Peyer's patch (tissue), 4 donors: Measurements from ENCODE around the gene TMEM127.
"Not testable (repeated sequence)": the region's sequence is repeated elsewhere in the genome, so short reads cannot be mapped to it uniquely, and the experiment has no call there.

ENCODE experiments used
- POLR2A ChIP-seq, 2 donors: fragments of 450-650 bp; IDR thresholded peaks; one replicate each; pipeline ENCODE4 v1.5.1; 2017; ENCODE audit warnings: antibody characterized with exemption in 2 of 2, mild to moderate bottlenecking in 2 of 2, moderate library complexity in 2 of 2
- TF ChIP-seq, protein P1 (sequence below), 6 experiments: fragments of 450-650 bp in 4 of 6; fragments of 200-600 bp in 2 of 6; sonication (generic) in 1 of 6; IDR thresholded peaks; one replicate each; pipeline ENCODE4 v1.5.1; 2017 to 2019; ENCODE audit warnings: antibody characterized with exemption in 6 of 6, mild to moderate bottlenecking in 3 of 6, moderate library complexity in 1 of 6

DNA sequence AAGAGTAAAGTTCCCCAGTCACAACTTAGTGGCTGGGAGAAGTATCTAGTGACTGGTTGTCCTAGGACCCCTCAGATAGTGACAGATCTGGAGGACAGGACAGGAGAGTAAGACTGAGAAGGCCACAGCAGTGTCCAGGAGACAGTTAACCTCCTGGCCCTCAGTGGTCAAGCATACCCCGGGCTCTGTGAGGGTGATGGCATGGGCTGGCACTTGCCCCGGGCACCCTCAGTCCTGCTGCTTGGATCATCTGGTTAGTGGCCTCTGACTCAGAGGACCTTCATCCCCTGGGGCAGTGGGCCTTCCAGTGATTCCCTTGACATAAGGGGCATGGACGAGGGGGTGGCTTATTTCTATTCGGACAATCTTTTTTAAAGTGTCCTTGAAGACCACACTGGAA is 45.8 kb downstream of the TMEM127 start:
- TF ChIP-seq, protein P1, sequence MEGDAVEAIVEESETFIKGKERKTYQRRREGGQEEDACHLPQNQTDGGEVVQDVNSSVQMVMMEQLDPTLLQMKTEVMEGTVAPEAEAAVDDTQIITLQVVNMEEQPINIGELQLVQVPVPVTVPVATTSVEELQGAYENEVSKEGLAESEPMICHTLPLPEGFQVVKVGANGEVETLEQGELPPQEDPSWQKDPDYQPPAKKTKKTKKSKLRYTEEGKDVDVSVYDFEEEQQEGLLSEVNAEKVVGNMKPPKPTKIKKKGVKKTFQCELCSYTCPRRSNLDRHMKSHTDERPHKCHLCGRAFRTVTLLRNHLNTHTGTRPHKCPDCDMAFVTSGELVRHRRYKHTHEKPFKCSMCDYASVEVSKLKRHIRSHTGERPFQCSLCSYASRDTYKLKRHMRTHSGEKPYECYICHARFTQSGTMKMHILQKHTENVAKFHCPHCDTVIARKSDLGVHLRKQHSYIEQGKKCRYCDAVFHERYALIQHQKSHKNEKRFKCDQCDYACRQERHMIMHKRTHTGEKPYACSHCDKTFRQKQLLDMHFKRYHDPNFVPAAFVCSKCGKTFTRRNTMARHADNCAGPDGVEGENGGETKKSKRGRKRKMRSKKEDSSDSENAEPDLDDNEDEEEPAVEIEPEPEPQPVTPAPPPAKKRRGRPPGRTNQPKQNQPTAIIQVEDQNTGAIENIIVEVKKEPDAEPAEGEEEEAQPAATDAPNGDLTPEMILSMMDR (IDR thresholded peaks at IDR 0.05): not testable (repeated sequence)
- TF ChIP-seq POLR2A (IDR thresholded peaks at IDR 0.05): not testable (repeated sequence)
